Neural progenitor cell (in vitro differentiated cells): ENCODE data around the gene SOD2.

Experiments
- EZH2 ChIP-seq: fragments of 200-600 bp; sonication (generic); IDR thresholded peaks from 2 replicates; pipeline ENCODE4 v1.6.1; 2017; ENCODE audit warnings: antibody characterized with exemption, mild to moderate bottlenecking, moderate library complexity
- TF ChIP-seq, protein P1 (sequence below): fragments of 200-600 bp; sonication (generic); IDR thresholded peaks from 2 replicates; pipeline ENCODE4 v1.5.1; 2017; ENCODE audit warnings: antibody characterized with exemption, mild to moderate bottlenecking

DNA sequence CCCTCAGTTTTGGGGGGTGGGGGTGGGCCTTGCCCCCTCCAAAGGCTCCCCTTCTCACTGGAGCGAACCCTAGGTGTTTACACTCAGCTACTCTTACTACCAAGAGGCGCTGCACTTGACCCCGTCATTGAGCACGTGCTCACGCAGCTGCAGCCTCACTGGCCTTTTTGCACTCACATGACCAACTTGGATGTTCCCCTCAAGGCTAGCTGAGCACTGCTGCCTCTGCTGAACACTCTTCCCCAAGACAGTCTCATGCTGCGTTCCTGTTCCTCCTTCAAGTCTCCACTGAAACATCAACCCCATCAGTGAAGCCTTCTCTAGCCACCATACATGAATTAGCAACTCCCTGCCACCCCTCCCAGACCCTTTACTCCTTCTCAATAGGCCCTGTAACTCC lies 4.0 kb downstream of the SOD2 start:
- TF ChIP-seq, protein P1, sequence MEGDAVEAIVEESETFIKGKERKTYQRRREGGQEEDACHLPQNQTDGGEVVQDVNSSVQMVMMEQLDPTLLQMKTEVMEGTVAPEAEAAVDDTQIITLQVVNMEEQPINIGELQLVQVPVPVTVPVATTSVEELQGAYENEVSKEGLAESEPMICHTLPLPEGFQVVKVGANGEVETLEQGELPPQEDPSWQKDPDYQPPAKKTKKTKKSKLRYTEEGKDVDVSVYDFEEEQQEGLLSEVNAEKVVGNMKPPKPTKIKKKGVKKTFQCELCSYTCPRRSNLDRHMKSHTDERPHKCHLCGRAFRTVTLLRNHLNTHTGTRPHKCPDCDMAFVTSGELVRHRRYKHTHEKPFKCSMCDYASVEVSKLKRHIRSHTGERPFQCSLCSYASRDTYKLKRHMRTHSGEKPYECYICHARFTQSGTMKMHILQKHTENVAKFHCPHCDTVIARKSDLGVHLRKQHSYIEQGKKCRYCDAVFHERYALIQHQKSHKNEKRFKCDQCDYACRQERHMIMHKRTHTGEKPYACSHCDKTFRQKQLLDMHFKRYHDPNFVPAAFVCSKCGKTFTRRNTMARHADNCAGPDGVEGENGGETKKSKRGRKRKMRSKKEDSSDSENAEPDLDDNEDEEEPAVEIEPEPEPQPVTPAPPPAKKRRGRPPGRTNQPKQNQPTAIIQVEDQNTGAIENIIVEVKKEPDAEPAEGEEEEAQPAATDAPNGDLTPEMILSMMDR: no peak
- no peak for TF ChIP-seq EZH2
